ENCODE results near the gene MCOLN1. TPM values are rescaled to one million over a fixed set of nuclear protein-coding genes. Genes with fewer than 3 reads are reported as not detected.
A peak's percentile ranks its signal among the peaks of the same experiment; 100 is the strongest.

Gene MCOLN1
- total and polyA plus RNA-seq, 9 of the 15 experiments (the other 6 are each of a cell fraction or from before 2014, with no cell fraction given): 0.25 to 15.4 (median 7.1) TPM

- TF ChIP-seq ASH1L (IDR thresholded peaks at IDR 0.05; ENCODE audit: borderline replicate concordance, low read depth, partially characterized antibody) (no peak), GABPB1 (CRISPR knock-in tag; IDR thresholded peaks at IDR 0.05) (no peak), MECOM (CRISPR knock-in tag; IDR thresholded peaks at IDR 0.05) (no peak), MEIS2 (IDR thresholded peaks at IDR 0.05; ENCODE audit: partially characterized antibody) (no peak), NFE2 (IDR thresholded peaks at IDR 0.05; ENCODE audit: low read depth) (0 out of 2 replicates have a peak, but pooled peaks have one; percentile 22), ZBTB8A (IDR thresholded peaks at IDR 0.05; ENCODE audit: partially characterized antibody) (no peak), POLR2H (tag; IDR thresholded peaks at IDR 0.05; ENCODE audit: low read depth) (no peak), SMARCA4 (IDR thresholded peaks at IDR 0.05) (no peak), THRAP3 (IDR thresholded peaks at IDR 0.05; ENCODE audit: borderline replicate concordance) (no peak), POLR2G (IDR thresholded peaks at IDR 0.05; ENCODE audit: low read depth, low read length) (0 out of 2 replicates have a peak, but pooled peaks have one; percentile 6), TBP (optimal IDR thresholded peaks at IDR 0.05; ENCODE audit: low read depth, low read length) (peak; percentile 13), ZNF431 (CRISPR knock-in tag; IDR thresholded peaks at IDR 0.05) (no peak), GATAD2A (IDR thresholded peaks at IDR 0.05) (0 out of 2 replicates have a peak, but pooled peaks have one; percentile 7), PHF21A (IDR thresholded peaks at IDR 0.05; ENCODE audit: borderline replicate concordance, low read depth) (no peak), ZNF224 (CRISPR knock-in tag; IDR thresholded peaks at IDR 0.05) (no peak), TCF3 (CRISPR knock-in tag; IDR thresholded peaks at IDR 0.05) (no peak), JUN (IDR thresholded peaks at IDR 0.05; ENCODE audit: borderline replicate concordance, low read depth, low read length) (no peak), JUN (CRISPR knock-in tag; IDR thresholded peaks at IDR 0.05; ENCODE audit: borderline replicate concordance) (no peak)
Observed at GRCh38 chr19:7482584-7483439, 39.6 kb upstream of the MCOLN1 start (continued).

Data from K562 (cell line).